Thymus (tissue), 11 donors: Measurements from ENCODE around the gene PIGO. TPM values are rescaled to one million over a fixed set of nuclear protein-coding genes. Genes with fewer than 3 reads are reported as not detected.
A peak's percentile ranks its signal among the peaks of the same experiment; 100 is the strongest.

Experiments
- DNase-seq, 9 donors: peaks; one replicate each; pipeline ENCODE4 v3.0.0-alpha.2; 2013; ENCODE audit warnings: low spot score in 9 of 9, low read depth in 6 of 9, missing footprints in 1 of 9
- H3K27ac ChIP-seq, 2 donors: one replicate each; pipeline ENCODE4 v1.5.1; 2013; ENCODE audit warnings: control low read depth in 1 of 2, low read depth in 1 of 2, low read length in 1 of 2, mild to moderate bottlenecking in 1 of 2, moderate library complexity in 1 of 2
- H3K27me3 ChIP-seq, 2 donors: one replicate each; pipeline ENCODE4 v1.5.1; 2013; ENCODE audit warnings: low read length in 1 of 2; ENCODE audit not compliant: control insufficient read depth in 2 of 2, insufficient read depth in 1 of 2
- H3K36me3 ChIP-seq, 2 donors: one replicate each; pipeline ENCODE4 v1.5.1; 2013; ENCODE audit warnings: low read length in 1 of 2, mild to moderate bottlenecking in 1 of 2, moderate library complexity in 1 of 2; ENCODE audit not compliant: control insufficient read depth in 2 of 2, insufficient read depth in 2 of 2
- H3K4me1 ChIP-seq, 2 donors: one replicate each; pipeline ENCODE4 v1.5.1; 2013; ENCODE audit warnings: low read length in 2 of 2; ENCODE audit not compliant: control insufficient read depth in 2 of 2, insufficient read depth in 2 of 2
- H3K4me3 ChIP-seq, 2 donors: one replicate each; pipeline ENCODE4 v1.5.1; 2013; ENCODE audit warnings: low read length in 2 of 2, control low read depth in 1 of 2, mild to moderate bottlenecking in 1 of 2
- H3K9me3 ChIP-seq, 2 donors: one replicate each; pipeline ENCODE4 v1.5.1; 2013; ENCODE audit warnings: low read length in 1 of 2, mild to moderate bottlenecking in 1 of 2; ENCODE audit not compliant: control insufficient read depth in 2 of 2, insufficient read depth in 1 of 2
- WGBS: extraction: QIAGEN DNeasy Blood & Tissue Kit; methylation state at CpG from one replicate; pipeline ENCODE4 v1.1.7; 2013; 5-methylcytosine and 5-hydroxymethylcytosine counted together
- polyA plus RNA-seq: library from polyadenylated mRNA; stranded (reverse); fragments of 200-250 nt; gene quantifications from one replicate; pipeline ENCODE4 v1.2.3, GENCODE V29; 2013
- total RNA-seq: library from RNA; stranded (reverse); fragments of 120-200 nt; gene quantifications from one replicate; pipeline ENCODE4 v1.2.4, GENCODE V29; 2013
- donor health status: healthy.

The PIGO gene
- total and polyA plus RNA-seq, 2 donors = 12.9 to 18.2 TPM

- WGBS = 100% methylated on average over 1 of the region's 1 CpG
- Histone ChIP-seq H3K9me3 (no peaks in the 10 kb centered on the region), H3K27me3 (no peaks in the 10 kb centered on the region), H3K27ac (no peak overlapping the region), H3K36me3 (peaks cover 67 to 81% of the 10 kb centered on the region in 2 donors), H3K4me3 (no peak overlapping the region), H3K4me1 (peaks cover 15% of the 10 kb centered on the region in 2 donors)
- DNase-seq = no peak
Measured at GRCh38 chr9:35067056-35067455, 29.3 kb downstream of the PIGO start.

- 98% methylated on average over 11 of the region's 11 CpGs for WGBS
- Histone ChIP-seq H3K4me1 (no peaks in the 10 kb centered on the region), H3K4me3 (no peak overlapping the region), H3K27me3 (no peaks in the 10 kb centered on the region), H3K27ac (no peak overlapping the region), H3K36me3 (peaks cover 87 to 99% of the 10 kb centered on the region in 2 donors), H3K9me3 (no peaks in the 10 kb centered on the region)
- DNase-seq = no peak
Measured at GRCh38 chr9:35060548-35061207, 35.7 kb downstream of the PIGO start.

GRCh38 chr9:35059438-35059837 lies 37.0 kb downstream of the PIGO start:
- no peak for DNase-seq
- Histone ChIP-seq H3K27me3 (no peaks in the 10 kb centered on the region), H3K9me3 (no peaks in the 10 kb centered on the region), H3K4me3 (no peak overlapping the region), H3K4me1 (no peaks in the 10 kb centered on the region), H3K36me3 (peaks cover 80 to 96% of the 10 kb centered on the region in 2 donors), H3K27ac (no peak overlapping the region)
- 99% methylated on average over 10 of the region's 10 CpGs for WGBS

GRCh38 chr9:35057271-35057620 lies 39.1 kb downstream of the PIGO start:
- no peaks in the 10 kb centered on the region for H3K4me1 ChIP-seq
- WGBS = over 99% methylated on average over 8 of the region's 8 CpGs
- no peak overlapping the region for H3K27ac ChIP-seq
- no peaks in the 10 kb centered on the region for H3K9me3 ChIP-seq
- peaks cover 58 to 81% of the 10 kb centered on the region in 2 donors for H3K36me3 ChIP-seq
- no peak overlapping the region for H3K4me3 ChIP-seq
- no peak for DNase-seq
- no peaks in the 10 kb centered on the region for H3K27me3 ChIP-seq

GRCh38 chr9:35056571-35057270 lies 39.7 kb downstream of the PIGO start:
- no peak for DNase-seq
- Histone ChIP-seq H3K36me3 (peaks cover 53 to 79% of the 10 kb centered on the region in 2 donors), H3K9me3 (no peaks in the 10 kb centered on the region), H3K27ac (no peak overlapping the region), H3K4me1 (no peaks in the 10 kb centered on the region), H3K27me3 (no peaks in the 10 kb centered on the region), H3K4me3 (no peak overlapping the region)
- 99% methylated on average over 9 of the region's 9 CpGs for WGBS

- H3K27ac ChIP-seq = no peak overlapping the region
- H3K36me3 ChIP-seq = peaks cover 36 to 71% of the 10 kb centered on the region in 2 donors
- no peaks in the 10 kb centered on the region for H3K27me3 ChIP-seq
- no peaks in the 10 kb centered on the region for H3K9me3 ChIP-seq
- no peak for DNase-seq
- H3K4me1 ChIP-seq = no peaks in the 10 kb centered on the region
- H3K4me3 ChIP-seq = no peak overlapping the region
- 97% methylated on average over 14 of the region's 14 CpGs for whole genome bisulfite sequencing
Measured at GRCh38 chr9:35054871-35055644, 41.3 kb downstream of the PIGO start.

- H3K9me3 ChIP-seq = no peaks in the 10 kb centered on the region
- no peaks in the 10 kb centered on the region for H3K27me3 ChIP-seq
- 89% methylated on average over 5 of the region's 5 CpGs for WGBS
- no peak for DNase-seq
- peaks cover 36 to 70% of the 10 kb centered on the region in 2 donors for H3K36me3 ChIP-seq
- no peak overlapping the region for H3K27ac ChIP-seq
- H3K4me1 ChIP-seq = no peaks in the 10 kb centered on the region
- no peak overlapping the region for H3K4me3 ChIP-seq
Measured at GRCh38 chr9:35054185-35054835, 42.1 kb downstream of the PIGO start.

GRCh38 chr9:35051069-35051967 lies 45.1 kb downstream of the PIGO start:
- DNase-seq = peak in 5 of 9 donors; percentile 25 to 74 (median 53)
- WGBS = 91% methylated on average over 7 of the region's 7 CpGs
- H3K4me3 ChIP-seq = no peak overlapping the region
- H3K9me3 ChIP-seq = no peaks in the 10 kb centered on the region
- no peaks in the 10 kb centered on the region for H3K4me1 ChIP-seq
- peaks cover 25 to 48% of the 10 kb centered on the region in 2 donors for H3K36me3 ChIP-seq
- H3K27ac ChIP-seq = no peak overlapping the region
- no peaks in the 10 kb centered on the region for H3K27me3 ChIP-seq
